Ishikawa (cell line): ENCODE measurements around the gene DLX6.

ENCODE experiments used
- CEBPB ChIP-seq: IDR thresholded peaks from 2 replicates; pipeline ENCODE4 v1.6.1; 2012
- CREB1 ChIP-seq: IDR thresholded peaks from 2 replicates; pipeline ENCODE4 v1.6.1; 2012; ENCODE audit warnings: low read depth
- EGR1 ChIP-seq: IDR thresholded peaks from 2 replicates; pipeline ENCODE4 v1.6.1; 2012
- EP300 ChIP-seq: IDR thresholded peaks from 2 replicates; pipeline ENCODE4 v1.6.1; 2012; ENCODE audit warnings: borderline replicate concordance
- FOXM1 ChIP-seq: IDR thresholded peaks from 2 replicates; pipeline ENCODE4 v1.6.1; 2012; ENCODE audit warnings: low read depth, borderline replicate concordance
- NFIC ChIP-seq: IDR thresholded peaks from 2 replicates; pipeline ENCODE4 v1.6.1; 2012
- RAD21 ChIP-seq: IDR thresholded peaks from 2 replicates; pipeline ENCODE4 v1.6.1; 2012; ENCODE audit warnings: low read depth
- TAF1 ChIP-seq: IDR thresholded peaks from 2 replicates; pipeline ENCODE4 v1.6.1; 2012; ENCODE audit warnings: low read depth, mild to moderate bottlenecking
- TCF12 ChIP-seq: IDR thresholded peaks from 2 replicates; pipeline ENCODE4 v1.6.1; 2012; ENCODE audit warnings: low read depth
- TEAD4 ChIP-seq: IDR thresholded peaks from 2 replicates; pipeline ENCODE4 v1.6.1; 2012
- YY1 ChIP-seq: IDR thresholded peaks from 2 replicates; pipeline ENCODE4 v1.6.1; 2012; ENCODE audit warnings: low read depth
- ZBTB7A ChIP-seq: IDR thresholded peaks from 2 replicates; pipeline ENCODE4 v1.6.1; 2012; ENCODE audit warnings: low read depth
- TF ChIP-seq, protein P1 (sequence below): IDR thresholded peaks from 2 replicates; pipeline ENCODE4 v1.6.1; 2012
- TF ChIP-seq, protein P2 (sequence below): IDR thresholded peaks from 2 replicates; pipeline ENCODE4 v1.6.1; 2012; ENCODE audit warnings: low read depth, mild to moderate bottlenecking
- TF ChIP-seq, protein P3 (sequence below): IDR thresholded peaks from 2 replicates; pipeline ENCODE4 v1.6.1; 2012

DLX6 gene

DNA sequence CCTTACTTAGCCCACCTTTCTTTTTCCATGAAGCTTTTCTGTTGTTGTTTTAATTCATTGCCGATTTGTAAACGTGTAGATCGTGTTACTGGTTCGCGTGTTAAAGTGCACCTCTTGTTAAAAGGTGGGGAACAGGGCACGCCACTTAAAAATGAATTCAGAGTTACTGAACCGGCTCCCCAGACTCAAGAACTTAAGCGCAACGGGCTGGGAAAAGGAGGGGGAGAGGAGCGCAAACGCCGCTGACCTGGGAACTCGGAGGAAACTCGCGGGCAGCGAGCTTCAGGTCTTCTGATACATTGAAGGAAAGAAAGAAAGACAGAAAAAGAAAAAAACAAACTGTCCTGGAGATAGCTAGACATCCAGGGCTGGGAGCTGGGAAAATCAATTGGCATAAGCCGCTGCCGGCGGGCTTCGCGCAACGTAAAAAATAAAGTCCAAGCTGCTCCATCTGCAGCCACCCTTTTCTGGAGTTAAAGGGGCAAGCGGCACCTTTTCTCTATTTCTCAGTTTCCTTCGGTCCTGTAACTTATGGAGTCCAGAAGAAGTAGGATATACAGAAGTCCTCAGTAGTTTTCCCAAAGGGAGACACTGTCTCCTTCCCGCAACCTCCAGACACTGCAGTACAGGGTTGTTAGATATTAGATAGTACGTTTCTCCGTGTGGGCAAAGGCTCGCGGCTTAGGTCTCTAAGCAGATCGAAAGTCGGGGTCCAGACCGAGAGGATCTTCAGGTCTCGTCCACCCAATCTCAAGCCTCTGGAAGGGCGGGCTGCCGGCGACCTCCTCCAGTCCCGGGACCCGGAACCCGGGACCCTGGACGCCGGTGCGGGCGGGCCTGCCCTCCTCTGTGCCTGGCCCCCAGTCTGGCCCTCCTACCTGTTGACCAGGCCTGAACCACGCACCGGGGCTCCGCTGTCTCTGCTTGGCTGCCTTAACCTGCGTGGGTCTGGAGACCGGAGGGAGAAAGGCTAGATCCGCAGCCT lies 1.8 kb upstream of the DLX6 start:
- TF ChIP-seq YY1 (no peak), EGR1 (no peak), RAD21 (no peak), TEAD4 (no peak), CEBPB (no peak), TCF12 (no peak), TAF1 (no peak)
- TF ChIP-seq, protein P1, sequence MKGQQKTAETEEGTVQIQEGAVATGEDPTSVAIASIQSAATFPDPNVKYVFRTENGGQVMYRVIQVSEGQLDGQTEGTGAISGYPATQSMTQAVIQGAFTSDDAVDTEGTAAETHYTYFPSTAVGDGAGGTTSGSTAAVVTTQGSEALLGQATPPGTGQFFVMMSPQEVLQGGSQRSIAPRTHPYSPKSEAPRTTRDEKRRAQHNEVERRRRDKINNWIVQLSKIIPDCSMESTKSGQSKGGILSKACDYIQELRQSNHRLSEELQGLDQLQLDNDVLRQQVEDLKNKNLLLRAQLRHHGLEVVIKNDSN: no peak

DNA sequence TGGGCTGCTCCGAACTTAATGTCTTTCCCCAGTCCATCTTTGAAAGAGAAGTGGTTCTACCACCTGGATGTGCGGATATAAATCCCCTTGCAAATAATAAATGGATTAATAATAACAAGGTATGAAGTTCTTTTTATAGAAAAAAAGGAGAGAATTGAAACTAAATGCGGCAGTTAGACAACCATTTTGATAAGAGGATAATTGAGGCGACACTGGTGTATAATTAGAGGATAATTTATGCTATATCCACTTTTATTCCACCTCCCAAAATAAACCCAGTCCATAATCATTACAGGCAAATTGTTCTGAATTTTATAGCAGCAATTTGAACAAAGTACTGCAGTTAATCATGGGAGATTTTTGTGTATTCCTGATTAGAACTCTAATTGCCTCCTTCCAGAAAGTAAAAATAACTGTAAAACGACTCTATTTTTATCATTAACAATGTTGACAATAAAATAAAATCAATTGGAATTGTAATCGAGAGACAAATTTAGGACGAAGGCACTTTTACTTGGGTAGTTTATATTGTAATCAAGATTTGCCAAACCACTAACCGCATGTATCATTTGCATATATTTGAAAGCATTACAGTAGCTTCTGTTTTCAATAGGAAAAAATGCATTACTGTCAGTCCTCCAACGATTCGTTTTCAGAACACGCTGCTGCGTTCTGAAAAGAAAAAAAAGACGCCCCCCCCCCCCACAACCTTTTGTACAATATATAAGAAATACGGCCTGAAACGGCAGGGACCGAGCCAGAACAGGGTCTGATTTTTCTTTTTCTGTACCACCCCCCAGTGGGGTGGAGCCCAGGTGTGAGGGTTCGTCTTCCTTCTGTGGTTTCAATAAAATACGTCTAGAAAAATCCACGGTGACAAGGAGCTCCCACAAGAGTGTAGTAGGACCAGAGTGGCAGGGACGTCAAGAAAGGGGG lies 838 bp upstream of the DLX6 start:
- TF ChIP-seq RAD21: no peak
- no peak for TF ChIP-seq TAF1
- TF ChIP-seq NFIC: no peak
- TF ChIP-seq TEAD4: no peak
- no peak for TF ChIP-seq EGR1
- TF ChIP-seq, protein P1: no peak
- TF ChIP-seq YY1: no peak
- no peak for TF ChIP-seq TCF12
- TF ChIP-seq, protein P2, sequence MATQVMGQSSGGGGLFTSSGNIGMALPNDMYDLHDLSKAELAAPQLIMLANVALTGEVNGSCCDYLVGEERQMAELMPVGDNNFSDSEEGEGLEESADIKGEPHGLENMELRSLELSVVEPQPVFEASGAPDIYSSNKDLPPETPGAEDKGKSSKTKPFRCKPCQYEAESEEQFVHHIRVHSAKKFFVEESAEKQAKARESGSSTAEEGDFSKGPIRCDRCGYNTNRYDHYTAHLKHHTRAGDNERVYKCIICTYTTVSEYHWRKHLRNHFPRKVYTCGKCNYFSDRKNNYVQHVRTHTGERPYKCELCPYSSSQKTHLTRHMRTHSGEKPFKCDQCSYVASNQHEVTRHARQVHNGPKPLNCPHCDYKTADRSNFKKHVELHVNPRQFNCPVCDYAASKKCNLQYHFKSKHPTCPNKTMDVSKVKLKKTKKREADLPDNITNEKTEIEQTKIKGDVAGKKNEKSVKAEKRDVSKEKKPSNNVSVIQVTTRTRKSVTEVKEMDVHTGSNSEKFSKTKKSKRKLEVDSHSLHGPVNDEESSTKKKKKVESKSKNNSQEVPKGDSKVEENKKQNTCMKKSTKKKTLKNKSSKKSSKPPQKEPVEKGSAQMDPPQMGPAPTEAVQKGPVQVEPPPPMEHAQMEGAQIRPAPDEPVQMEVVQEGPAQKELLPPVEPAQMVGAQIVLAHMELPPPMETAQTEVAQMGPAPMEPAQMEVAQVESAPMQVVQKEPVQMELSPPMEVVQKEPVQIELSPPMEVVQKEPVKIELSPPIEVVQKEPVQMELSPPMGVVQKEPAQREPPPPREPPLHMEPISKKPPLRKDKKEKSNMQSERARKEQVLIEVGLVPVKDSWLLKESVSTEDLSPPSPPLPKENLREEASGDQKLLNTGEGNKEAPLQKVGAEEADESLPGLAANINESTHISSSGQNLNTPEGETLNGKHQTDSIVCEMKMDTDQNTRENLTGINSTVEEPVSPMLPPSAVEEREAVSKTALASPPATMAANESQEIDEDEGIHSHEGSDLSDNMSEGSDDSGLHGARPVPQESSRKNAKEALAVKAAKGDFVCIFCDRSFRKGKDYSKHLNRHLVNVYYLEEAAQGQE: no peak
- TF ChIP-seq EP300: no peak
- no peak for TF ChIP-seq ZBTB7A
- TF ChIP-seq CREB1: no peak
- no peak for TF ChIP-seq CEBPB
- TF ChIP-seq FOXM1: no peak
- TF ChIP-seq, protein P3, sequence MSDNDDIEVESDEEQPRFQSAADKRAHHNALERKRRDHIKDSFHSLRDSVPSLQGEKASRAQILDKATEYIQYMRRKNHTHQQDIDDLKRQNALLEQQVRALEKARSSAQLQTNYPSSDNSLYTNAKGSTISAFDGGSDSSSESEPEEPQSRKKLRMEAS: no peak

DNA sequence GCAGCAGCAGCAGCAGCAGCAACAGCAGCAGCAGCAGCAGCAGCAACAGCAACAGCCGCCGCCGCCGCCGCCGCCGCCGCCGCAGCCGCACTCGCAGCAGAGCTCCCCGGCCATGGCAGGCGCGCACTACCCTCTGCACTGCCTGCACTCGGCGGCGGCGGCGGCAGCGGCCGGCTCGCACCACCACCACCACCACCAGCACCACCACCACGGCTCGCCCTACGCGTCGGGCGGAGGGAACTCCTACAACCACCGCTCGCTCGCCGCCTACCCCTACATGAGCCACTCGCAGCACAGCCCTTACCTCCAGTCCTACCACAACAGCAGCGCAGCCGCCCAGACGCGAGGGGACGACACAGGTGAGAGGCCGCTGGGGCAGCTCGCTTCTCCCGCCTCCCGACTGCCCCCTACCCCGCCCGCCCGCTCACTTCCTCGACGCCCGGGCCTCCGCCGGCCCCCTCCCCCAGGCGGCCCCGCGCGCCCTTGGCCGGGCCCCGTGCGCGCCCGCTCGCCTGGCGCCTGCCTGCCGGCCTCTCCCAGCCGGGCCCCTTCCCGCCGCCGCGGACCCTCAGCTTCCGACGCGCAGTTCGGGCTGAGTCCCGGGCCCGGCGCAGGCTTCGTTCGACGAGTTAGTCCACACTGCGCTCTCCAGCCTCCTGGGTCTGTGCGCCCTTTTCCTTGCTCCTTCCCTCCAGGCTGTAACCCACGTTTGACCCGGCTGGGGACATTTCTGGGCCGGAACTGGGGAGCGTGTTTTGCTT lies 882 bp downstream of the DLX6 start:
- TF ChIP-seq EP300 (0 out of 2 replicates have a peak, but pooled peaks have one; percentile 50), YY1 (peak; percentile 69; the same call in 1 of the 2 replicates)
- TF ChIP-seq, protein P2: no peak
- TF ChIP-seq, protein P3: peak; percentile 57; the same call in 1 of the 2 replicates

DNA sequence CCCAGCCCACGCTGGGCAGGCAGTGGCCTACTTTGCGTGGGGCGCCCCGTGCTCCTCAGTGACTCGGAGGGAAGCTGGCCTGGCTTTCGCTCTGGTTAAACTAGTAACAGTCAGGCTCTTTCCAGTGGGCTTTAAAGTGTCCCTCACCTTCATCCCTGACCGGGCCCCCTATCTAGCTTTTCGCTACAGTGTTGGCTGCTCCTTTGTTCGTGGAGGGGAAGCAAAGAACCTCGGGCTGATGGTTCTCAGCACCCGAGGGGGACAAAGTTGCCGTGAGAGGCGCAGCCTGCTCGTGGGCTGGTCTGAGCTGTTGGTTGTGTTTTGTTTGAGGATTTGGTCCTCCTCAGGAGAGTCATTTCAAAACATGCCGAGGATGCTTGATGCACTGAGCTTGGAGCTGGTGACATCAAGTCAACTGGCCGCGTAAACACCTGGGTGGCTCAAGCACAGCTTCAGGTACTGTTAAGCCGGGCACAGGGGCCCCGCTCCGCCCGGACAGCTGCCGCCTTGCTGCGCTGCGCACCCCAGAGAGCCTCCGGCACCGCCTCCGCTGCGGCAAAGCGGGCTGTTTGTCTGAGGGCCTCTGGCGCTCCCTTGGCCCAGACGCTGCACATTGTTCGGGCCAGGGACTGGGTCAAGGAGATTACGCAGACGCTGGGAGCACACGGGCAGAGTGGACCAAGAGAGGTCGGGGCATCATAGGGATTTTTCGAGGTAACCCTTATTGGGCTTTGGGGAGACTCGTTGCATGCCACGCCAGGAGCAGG lies 1.6 kb downstream of the DLX6 start:
- TF ChIP-seq EGR1: no peak
- no peak for TF ChIP-seq ZBTB7A
- no peak for TF ChIP-seq FOXM1
- no peak for TF ChIP-seq RAD21
- TF ChIP-seq YY1: no peak
- TF ChIP-seq, protein P2: no peak
- TF ChIP-seq CREB1: no peak
- peak; percentile 7; the same call in 1 of the 2 replicates for TF ChIP-seq TAF1
